NB4 (cell line): ENCODE measurements around the gene MAFB.

Experiments used
- CTCF ChIP-seq: IDR thresholded peaks from one replicate; pipeline ENCODE4 v1.5.1; 2012; ENCODE audit warnings: low read depth, low read length
- MAX ChIP-seq: IDR thresholded peaks from 2 replicates; pipeline ENCODE4 v1.6.1; 2011; ENCODE audit warnings: low read depth, low read length
- MYC ChIP-seq: IDR thresholded peaks from 2 replicates; pipeline ENCODE4 v1.6.1; 2011; ENCODE audit warnings: low read depth, low read length
- POLR2A ChIP-seq: IDR thresholded peaks from 2 replicates; pipeline ENCODE4 v1.6.1; 2011; ENCODE audit warnings: mild to moderate bottlenecking; ENCODE audit not compliant: insufficient read length; ENCODE audit errors: extremely low read depth

- TF ChIP-seq CTCF: peak; percentile 60
- no peak for TF ChIP-seq POLR2A
- no peak for TF ChIP-seq MAX
- no peak for TF ChIP-seq MYC
These were observed 13.5 kb upstream of the MAFB start for GRCh38 chr20:40702504-40702903.
